H9 (cell line): ENCODE data around the gene EEF1AKMT2. TPM values are rescaled to one million over a fixed set of nuclear protein-coding genes. Genes with fewer than 3 reads are reported as not detected.

Experiments
- DNase-seq: peaks from one replicate; pipeline ENCODE4 v3.0.0-alpha.2; 2017
- H2AFZ ChIP-seq: one replicate; pipeline ENCODE4 v1.6.1; 2013; ENCODE audit warnings: mild to moderate bottlenecking, low read length, control low read depth, moderate library complexity
- H2AK5ac ChIP-seq: 2 replicates; pipeline ENCODE4 v1.6.1; 2013; ENCODE audit warnings: low read length, control low read depth, mixed read lengths; ENCODE audit not compliant: insufficient read length
- H2BK120ac ChIP-seq: one replicate; pipeline ENCODE4 v1.6.1; 2013; ENCODE audit warnings: low read depth, mild to moderate bottlenecking, low read length, control low read depth, inconsistent platforms; ENCODE audit not compliant: poor library complexity, severe bottlenecking
- H2BK12ac ChIP-seq: 2 replicates; pipeline ENCODE4 v1.6.1; 2013; ENCODE audit warnings: low read length, control low read depth, mixed read lengths, low read depth; ENCODE audit not compliant: insufficient read length
- H2BK15ac ChIP-seq: 2 replicates; pipeline ENCODE4 v1.6.1; 2013; ENCODE audit warnings: low read depth, low read length, control low read depth
- H2BK20ac ChIP-seq: one replicate; pipeline ENCODE4 v1.6.1; 2013; ENCODE audit warnings: low read depth, mild to moderate bottlenecking, low read length, control low read depth, inconsistent platforms; ENCODE audit not compliant: poor library complexity, severe bottlenecking
- H2BK5ac ChIP-seq: 2 replicates; pipeline ENCODE4 v1.6.1; 2013; ENCODE audit warnings: low read length, control low read depth, mixed read lengths; ENCODE audit not compliant: insufficient read length
- H3K14ac ChIP-seq: 2 replicates; pipeline ENCODE4 v1.6.1; 2013; ENCODE audit warnings: low read length, control low read depth; ENCODE audit not compliant: insufficient read depth
- H3K18ac ChIP-seq: 2 replicates; pipeline ENCODE4 v1.6.1; 2013; ENCODE audit warnings: low read depth, mild to moderate bottlenecking, mixed read lengths, low read length, control low read depth; ENCODE audit not compliant: insufficient read length
- H3K23ac ChIP-seq: 2 replicates; pipeline ENCODE4 v1.6.1; 2013; ENCODE audit warnings: low read length, control low read depth, mixed read lengths, low read depth; ENCODE audit not compliant: insufficient read length
- H3K23me2 ChIP-seq: 2 replicates; pipeline ENCODE4 v1.6.1; 2013; ENCODE audit warnings: low read depth, mild to moderate bottlenecking, mixed read lengths, low read length, control low read depth; ENCODE audit not compliant: insufficient read length, poor library complexity, severe bottlenecking
- H3K27ac ChIP-seq: 2 replicates; pipeline ENCODE4 v1.5.1; 2013; ENCODE audit warnings: low read length, control low read depth, mixed read lengths, low read depth; ENCODE audit not compliant: insufficient read length
- H3K27me3 ChIP-seq: 2 replicates; pipeline ENCODE4 v1.6.1; 2013; ENCODE audit warnings: low read length, control low read depth, inconsistent platforms; ENCODE audit not compliant: insufficient read depth
- H3K4ac ChIP-seq: 2 replicates; pipeline ENCODE4 v1.6.1; 2013; ENCODE audit warnings: low read depth, mild to moderate bottlenecking, control low read depth, inconsistent platforms, low read length, moderate library complexity
- H3K4me1 ChIP-seq: 2 replicates; pipeline ENCODE4 v1.6.1; 2013; ENCODE audit warnings: low read length, control low read depth, inconsistent platforms; ENCODE audit not compliant: insufficient read depth
- H3K4me2 ChIP-seq: 2 replicates; pipeline ENCODE4 v1.6.1; 2013; ENCODE audit warnings: low read length, control low read depth, mixed read lengths; ENCODE audit not compliant: insufficient read length, insufficient read depth
- H3K56ac ChIP-seq: 2 replicates; pipeline ENCODE4 v1.6.1; 2013; ENCODE audit warnings: low read depth, mild to moderate bottlenecking, mixed read lengths, low read length, control low read depth; ENCODE audit not compliant: insufficient read length
- H3K79me1 ChIP-seq: 2 replicates; pipeline ENCODE4 v1.6.1; 2013; ENCODE audit warnings: low read depth, mild to moderate bottlenecking, moderate library complexity, low read length, control low read depth, inconsistent platforms; ENCODE audit not compliant: insufficient read depth, poor library complexity, severe bottlenecking
- H3K79me2 ChIP-seq: 2 replicates; pipeline ENCODE4 v1.6.1; 2013; ENCODE audit warnings: low read length, control low read depth, inconsistent platforms; ENCODE audit not compliant: insufficient read depth
- H3K9ac ChIP-seq: 2 replicates; pipeline ENCODE4 v1.6.1; 2013; ENCODE audit warnings: low read length, control low read depth, mixed read lengths; ENCODE audit not compliant: insufficient read length; ENCODE audit errors: extremely low read depth
- H3K9me3 ChIP-seq: one replicate; pipeline ENCODE4 v1.6.1; 2013; ENCODE audit warnings: low read depth, low read length, inconsistent platforms; ENCODE audit not compliant: control insufficient read depth
- H3T11ph ChIP-seq: one replicate; pipeline ENCODE4 v1.6.1; 2013; ENCODE audit warnings: mild to moderate bottlenecking, low read length, control low read depth, inconsistent platforms
- H4K20me1 ChIP-seq: one replicate; pipeline ENCODE4 v1.6.1; 2013; ENCODE audit not compliant: control insufficient read depth, insufficient read length, insufficient read depth
- H4K5ac ChIP-seq: 2 replicates; pipeline ENCODE4 v1.6.1; 2013; ENCODE audit warnings: low read depth, mild to moderate bottlenecking, mixed read lengths, low read length, control low read depth; ENCODE audit not compliant: insufficient read length
- H4K8ac ChIP-seq: replicated peaks from 2 replicates; pipeline ENCODE4 v1.6.1; 2013; ENCODE audit warnings: low read length, control low read depth, mixed read lengths, low read depth; ENCODE audit not compliant: insufficient read length
- H4K91ac ChIP-seq: 2 replicates; pipeline ENCODE4 v1.6.1; 2013; ENCODE audit warnings: low read depth, mild to moderate bottlenecking, moderate library complexity, mixed read lengths, low read length, control low read depth; ENCODE audit not compliant: insufficient read length
- H3K27ac Mint-ChIP-seq, 3 experiments: 2 replicates in 2 of 3; 3 replicates in 1 of 3; pipeline ENCODE4 v1.8.0; 2020 to 2021; ENCODE audit warnings: mixed read lengths in 3 of 3, mild to moderate bottlenecking in 1 of 3, moderate library complexity in 1 of 3
- H3K27me3 Mint-ChIP-seq: 2 replicates; pipeline ENCODE4 v1.8.0; 2021; ENCODE audit warnings: low read depth, mild to moderate bottlenecking, moderate library complexity, mixed read lengths
- H3K36me3 Mint-ChIP-seq, 3 experiments: 2 replicates in 2 of 3; 3 replicates in 1 of 3; pipeline ENCODE4 v1.8.0; 2020 to 2021; ENCODE audit warnings: low read depth in 3 of 3, mixed read lengths in 3 of 3; ENCODE audit not compliant: insufficient read depth in 1 of 3
- H3K4me1 Mint-ChIP-seq, 2 experiments: 2 replicates each; pipeline ENCODE4 v1.8.0; 2020; ENCODE audit warnings: mixed read lengths in 2 of 2
- H3K4me3 Mint-ChIP-seq, 2 experiments: 2 replicates in 1 of 2; 3 replicates in 1 of 2; pipeline ENCODE4 v1.8.0; 2020 to 2021; ENCODE audit warnings: mild to moderate bottlenecking in 2 of 2, mixed read lengths in 2 of 2, moderate library complexity in 1 of 2
- H3K9me3 Mint-ChIP-seq, 2 experiments: 2 replicates in 1 of 2; 3 replicates in 1 of 2; pipeline ENCODE4 v1.8.0; 2020; ENCODE audit warnings: mild to moderate bottlenecking in 2 of 2, mixed read lengths in 2 of 2, moderate library complexity in 1 of 2
- CTCF ChIP-seq: fragments of 200-600 bp; sonication (generic); conservative IDR thresholded peaks from 3 replicates; pipeline ENCODE4 v1.8.0; 2021; ENCODE audit warnings: antibody characterized with exemption, mild to moderate bottlenecking
- WGBS: extraction: QIAGEN DNeasy Blood & Tissue Kit; methylation state at CpG from one replicate; pipeline ENCODE4 v1.1.7; 2013; ENCODE audit warnings: missing lambda C conversion rate, low lambda C conversion rate, mixed read lengths; ENCODE audit not compliant: insufficient read length; ENCODE audit errors: extremely low coverage; 5-methylcytosine and 5-hydroxymethylcytosine counted together
- total RNA-seq: library from RNA; stranded (reverse); gene quantifications from 2 replicates; pipeline ENCODE4 v1.2.1, GENCODE V29; 2021

The EEF1AKMT2 gene
- total RNA-seq, 1 experiment from 2014 or later: 19.0 TPM

GRCh38 chr10:124740369-124741280, 51.1 kb downstream of the EEF1AKMT2 start:
- peaks cover 18% of the 10 kb centered on the region; the same call in 1 of the 2 replicates for H3K4me1 ChIP-seq
- 0 out of 2 replicates have a peak overlapping the region, but pooled peaks have one; percentile 6 for H3K14ac ChIP-seq
- peaks cover 44% of the 10 kb centered on the region for H3K27me3 Mint-ChIP-seq
- H3K79me1 ChIP-seq: no peaks in the 10 kb centered on the region
- no peak overlapping the region for H4K8ac ChIP-seq
- no peak overlapping the region for H2BK15ac ChIP-seq
- no peak overlapping the region for H2BK20ac ChIP-seq
- no peak overlapping the region for H2BK12ac ChIP-seq
- no peak overlapping the region for H3K9ac ChIP-seq
- H3K9me3 ChIP-seq: no peaks in the 10 kb centered on the region
- no peak overlapping the region for H3K56ac ChIP-seq
- H2BK120ac ChIP-seq: no peak overlapping the region
- H3T11ph ChIP-seq: no peak overlapping the region
- H4K91ac ChIP-seq: no peak overlapping the region
- no peak overlapping the region for H2AFZ ChIP-seq
- H4K20me1 ChIP-seq: no peaks in the 10 kb centered on the region
- H3K4me2 ChIP-seq: peak overlapping the region; percentile 6
- no peak for DNase-seq
- H3K27me3 ChIP-seq: peaks cover 6% of the 10 kb centered on the region; the same call in 1 of the 2 replicates
- H3K79me2 ChIP-seq: no peaks in the 10 kb centered on the region; the same call in 1 of the 2 replicates
- H3K4me3 Mint-ChIP-seq: peak overlapping the region; percentile 14 to 54; a peak in 4 of 5 replicates
- WGBS: no CpG with 5 or more reads among the region's 18 CpGs
- no peak overlapping the region for H2AK5ac ChIP-seq
- no peak for TF ChIP-seq CTCF
- no peak overlapping the region for H3K18ac ChIP-seq
- no peak overlapping the region for H3K27ac ChIP-seq
- H3K9me3 Mint-ChIP-seq: no peaks in the 10 kb centered on the region
- no peak overlapping the region for H3K4ac ChIP-seq
- no peak overlapping the region for H3K23ac ChIP-seq
- no peaks in the 10 kb centered on the region; a peak in 1 of 7 replicates for H3K36me3 Mint-ChIP-seq
- H3K4me1 Mint-ChIP-seq: peaks cover 71 to 77% of the 10 kb centered on the region in 2 experiments
- H4K5ac ChIP-seq: no peak overlapping the region
- no peak overlapping the region for H2BK5ac ChIP-seq
- H3K23me2 ChIP-seq: peaks cover 9% of the 10 kb centered on the region
- H3K27ac Mint-ChIP-seq: peak overlapping the region in 1 of 3 experiments; percentile 56; a peak in 3 of 7 replicates
